Neural progenitor cell (in vitro differentiated cells): ENCODE results near the gene P2RY6. TPM values are rescaled to one million over a fixed set of nuclear protein-coding genes. Genes with fewer than 3 reads are reported as not detected.

Source experiments
- DNase-seq: peaks from one replicate; pipeline ENCODE4 v3.0.0-alpha.2; 2016; ENCODE audit warnings: low spot score
- H2AFZ ChIP-seq: fragments of 200-600 bp; sonication (generic); replicated peaks from 2 replicates; pipeline ENCODE4 v1.6.1; 2016; ENCODE audit warnings: antibody characterized with exemption
- H3F3A ChIP-seq: fragments of 200-600 bp; sonication (generic); 2 replicates; pipeline ENCODE4 v1.6.1; 2016; ENCODE audit warnings: antibody characterized with exemption, low read depth
- H3K27ac ChIP-seq: fragments of 200-600 bp; sonication (generic); 2 replicates; pipeline ENCODE4 v1.5.1; 2016; ENCODE audit warnings: mild to moderate bottlenecking
- H3K27me3 ChIP-seq: fragments of 200-600 bp; sonication (generic); 2 replicates; pipeline ENCODE4 v1.6.1; 2016; ENCODE audit warnings: mild to moderate bottlenecking, moderate library complexity
- H3K36me3 ChIP-seq: fragments of 200-600 bp; sonication (generic); 2 replicates; pipeline ENCODE4 v1.5.1; 2016
- H3K4me1 ChIP-seq: fragments of 200-600 bp; sonication (generic); 2 replicates; pipeline ENCODE4 v1.6.1; 2016; ENCODE audit warnings: mixed run types
- H3K4me2 ChIP-seq: fragments of 200-600 bp; sonication (generic); 2 replicates; pipeline ENCODE4 v1.6.1; 2016
- H3K4me3 ChIP-seq: fragments of 200-600 bp; sonication (generic); 2 replicates; pipeline ENCODE4 v1.5.1; 2016
- H3K79me2 ChIP-seq: fragments of 200-600 bp; sonication (generic); 2 replicates; pipeline ENCODE4 v1.6.1; 2016; ENCODE audit warnings: low read depth
- H3K9ac ChIP-seq: fragments of 200-600 bp; sonication (generic); 2 replicates; pipeline ENCODE4 v1.6.1; 2016
- H3K9me3 ChIP-seq: fragments of 200-600 bp; sonication (generic); 2 replicates; pipeline ENCODE4 v1.5.1; 2016; ENCODE audit warnings: low read depth
- H4K20me1 ChIP-seq: fragments of 200-600 bp; sonication (generic); 2 replicates; pipeline ENCODE4 v1.6.1; 2016; ENCODE audit warnings: low read depth
- H3K27ac Mint-ChIP-seq: 3 replicates; pipeline ENCODE4 v1.8.0; 2021; ENCODE audit warnings: mixed read lengths
- H3K27me3 Mint-ChIP-seq: 2 replicates; pipeline ENCODE4 v1.8.0; 2022; ENCODE audit warnings: low read depth, mild to moderate bottlenecking, inconsistent platforms, moderate library complexity, mixed read lengths; ENCODE audit not compliant: insufficient read depth
- H3K36me3 Mint-ChIP-seq: 3 replicates; pipeline ENCODE4 v1.8.0; 2021; ENCODE audit warnings: mixed read lengths
- H3K4me1 Mint-ChIP-seq: 3 replicates; pipeline ENCODE4 v1.8.0; 2021; ENCODE audit warnings: mixed read lengths
- H3K4me3 Mint-ChIP-seq: 3 replicates; pipeline ENCODE4 v1.8.0; 2021; ENCODE audit warnings: mild to moderate bottlenecking, moderate library complexity, mixed read lengths
- H3K9me3 Mint-ChIP-seq: 3 replicates; pipeline ENCODE4 v1.8.0; 2020; ENCODE audit warnings: mixed read lengths
- CTCF ChIP-seq: fragments of 200-600 bp; sonication (generic); IDR thresholded peaks from 2 replicates; pipeline ENCODE4 v1.5.1; 2017; ENCODE audit warnings: antibody characterized with exemption, mild to moderate bottlenecking
- EZH2 ChIP-seq: fragments of 200-600 bp; sonication (generic); IDR thresholded peaks from 2 replicates; pipeline ENCODE4 v1.6.1; 2017; ENCODE audit warnings: antibody characterized with exemption, mild to moderate bottlenecking, moderate library complexity
- EZH2phosphoT487 ChIP-seq: fragments of 200-600 bp; sonication (generic); IDR thresholded peaks from 2 replicates; pipeline ENCODE4 v1.6.1; 2017; ENCODE audit warnings: antibody characterized with exemption
- total RNA-seq: library from RNA; depleted of rRNA; stranded (reverse); fragments of >200 nt; gene quantifications from 2 replicates; pipeline ENCODE4 v1.2.3, GENCODE V29; 2015; ENCODE audit warnings: low replicate concordance

The P2RY6 gene
- total RNA-seq, 1 donor from 2014 or later: not detected

GRCh38 chr11:73245461-73245860 is 26.7 kb upstream of the P2RY6 start:
- Histone ChIP-seq H4K20me1 (no peaks in the 10 kb centered on the region), H3K4me2 (no peak overlapping the region), H3K36me3 (no peaks in the 10 kb centered on the region), H3K9me3 (no peaks in the 10 kb centered on the region), H3K4me1 (peaks cover 7% of the 10 kb centered on the region), H3K9ac (no peak overlapping the region), H3K79me2 (no peaks in the 10 kb centered on the region), H3F3A (peaks cover 7% of the 10 kb centered on the region), H3K4me3 (no peak overlapping the region), H3K27ac (no peak overlapping the region), H2AFZ (peak overlapping the region; percentile 62), H3K27me3 (no peaks in the 10 kb centered on the region)
- no peak overlapping the region for H3K4me3 Mint-ChIP-seq
- peaks cover 5% of the 10 kb centered on the region for H3K27me3 Mint-ChIP-seq
- TF ChIP-seq EZH2phosphoT487: no peak
- TF ChIP-seq EZH2: no peak
- TF ChIP-seq CTCF: no peak
- H3K4me1 Mint-ChIP-seq: peaks cover 30% of the 10 kb centered on the region
- H3K27ac Mint-ChIP-seq: no peak overlapping the region
- H3K9me3 Mint-ChIP-seq: no peaks in the 10 kb centered on the region
- no peaks in the 10 kb centered on the region for H3K36me3 Mint-ChIP-seq
- no peak for DNase-seq

- peaks cover 7% of the 10 kb centered on the region for H3K4me1 ChIP-seq
- no peaks in the 10 kb centered on the region for H3K79me2 ChIP-seq
- peaks cover 5% of the 10 kb centered on the region for H3K27me3 Mint-ChIP-seq
- H3K27me3 ChIP-seq: no peaks in the 10 kb centered on the region
- H3F3A ChIP-seq: peaks cover 10% of the 10 kb centered on the region
- DNase-seq: no peak
- TF ChIP-seq EZH2phosphoT487: no peak
- no peak for TF ChIP-seq EZH2
- no peak for TF ChIP-seq CTCF
- no peaks in the 10 kb centered on the region for H3K36me3 ChIP-seq
- H3K9ac ChIP-seq: no peak overlapping the region
- H3K4me2 ChIP-seq: no peak overlapping the region
- H3K27ac ChIP-seq: no peak overlapping the region
- no peaks in the 10 kb centered on the region for H3K9me3 ChIP-seq
- no peak overlapping the region for H3K27ac Mint-ChIP-seq
- no peak overlapping the region for H2AFZ ChIP-seq
- H3K4me3 ChIP-seq: no peak overlapping the region
- H4K20me1 ChIP-seq: no peaks in the 10 kb centered on the region
- no peak overlapping the region for H3K4me3 Mint-ChIP-seq
- H3K36me3 Mint-ChIP-seq: no peaks in the 10 kb centered on the region
- H3K4me1 Mint-ChIP-seq: peaks cover 30% of the 10 kb centered on the region
- no peaks in the 10 kb centered on the region for H3K9me3 Mint-ChIP-seq
These were observed 25.8 kb upstream of the P2RY6 start for GRCh38 chr11:73246303-73246702.

GRCh38 chr11:73248526-73249185 is 23.5 kb upstream of the P2RY6 start:
- H3K4me1 ChIP-seq: peaks cover 7% of the 10 kb centered on the region
- TF ChIP-seq CTCF (no peak), EZH2 (no peak), EZH2phosphoT487 (no peak)
- DNase-seq: no peak
- Mint-ChIP-seq H3K36me3 (no peaks in the 10 kb centered on the region), H3K9me3 (no peaks in the 10 kb centered on the region), H3K27me3 (peaks cover 11% of the 10 kb centered on the region), H3K4me1 (peaks cover 19% of the 10 kb centered on the region), H3K27ac (no peak overlapping the region), H3K4me3 (no peak overlapping the region)
- no peak overlapping the region for H3K27ac ChIP-seq
- peaks cover 23% of the 10 kb centered on the region for H3F3A ChIP-seq
- H3K4me3 ChIP-seq: no peak overlapping the region
- H3K79me2 ChIP-seq: no peaks in the 10 kb centered on the region
- H3K9me3 ChIP-seq: no peaks in the 10 kb centered on the region
- no peaks in the 10 kb centered on the region for H4K20me1 ChIP-seq
- H3K27me3 ChIP-seq: no peaks in the 10 kb centered on the region
- no peak overlapping the region for H2AFZ ChIP-seq
- H3K4me2 ChIP-seq: no peak overlapping the region
- H3K9ac ChIP-seq: no peak overlapping the region
- no peaks in the 10 kb centered on the region for H3K36me3 ChIP-seq
